GM12873 (cell line): ENCODE measurements around the gene CCNC.

ENCODE experiments used
- TF ChIP-seq, protein P1 (sequence below): IDR thresholded peaks from 2 replicates; pipeline ENCODE4 v1.5.1; 2012; ENCODE audit warnings: low read depth, mild to moderate bottlenecking, moderate library complexity, low read length, control low read depth; ENCODE audit not compliant: insufficient read depth; ENCODE audit errors: missing control alignments

CCNC gene

DNA sequence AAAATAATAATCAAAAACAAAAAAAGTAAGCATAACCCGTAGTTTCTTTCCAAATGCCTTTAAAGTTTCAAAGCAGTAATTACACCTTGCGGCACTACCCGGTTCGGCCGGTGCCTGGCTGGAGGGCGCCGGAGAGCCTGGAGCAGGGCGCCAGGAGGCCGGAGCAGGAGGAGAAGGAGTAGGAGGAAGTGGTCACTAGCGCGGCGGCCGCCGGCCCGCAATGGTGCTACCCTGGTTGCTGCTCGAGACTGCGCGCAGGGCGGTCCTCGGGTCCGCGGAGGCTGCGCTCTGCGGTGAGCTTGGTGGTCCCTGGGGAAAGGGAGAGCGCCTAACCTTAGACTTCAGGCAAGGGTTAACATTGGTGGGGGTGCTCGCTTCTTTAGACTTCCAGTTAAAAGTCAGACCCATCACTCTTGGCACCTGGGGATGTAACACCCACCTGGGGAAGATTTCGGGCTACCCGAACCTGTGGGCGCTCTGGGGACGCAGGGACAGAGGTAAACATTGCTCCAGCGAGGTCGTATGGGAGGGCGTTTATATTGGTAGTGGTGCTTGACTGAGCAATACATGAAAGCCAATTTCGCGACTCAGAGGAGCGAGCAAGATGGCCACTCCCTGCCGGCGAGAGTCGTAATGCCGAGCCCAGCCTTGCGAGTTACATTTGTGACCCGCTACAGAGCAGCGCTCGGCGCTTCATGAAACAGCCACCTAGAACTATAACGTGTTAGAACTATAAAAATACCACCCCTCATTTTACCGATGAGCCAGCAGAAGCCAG lies 47.4 kb downstream of the CCNC start:
- TF ChIP-seq, protein P1, sequence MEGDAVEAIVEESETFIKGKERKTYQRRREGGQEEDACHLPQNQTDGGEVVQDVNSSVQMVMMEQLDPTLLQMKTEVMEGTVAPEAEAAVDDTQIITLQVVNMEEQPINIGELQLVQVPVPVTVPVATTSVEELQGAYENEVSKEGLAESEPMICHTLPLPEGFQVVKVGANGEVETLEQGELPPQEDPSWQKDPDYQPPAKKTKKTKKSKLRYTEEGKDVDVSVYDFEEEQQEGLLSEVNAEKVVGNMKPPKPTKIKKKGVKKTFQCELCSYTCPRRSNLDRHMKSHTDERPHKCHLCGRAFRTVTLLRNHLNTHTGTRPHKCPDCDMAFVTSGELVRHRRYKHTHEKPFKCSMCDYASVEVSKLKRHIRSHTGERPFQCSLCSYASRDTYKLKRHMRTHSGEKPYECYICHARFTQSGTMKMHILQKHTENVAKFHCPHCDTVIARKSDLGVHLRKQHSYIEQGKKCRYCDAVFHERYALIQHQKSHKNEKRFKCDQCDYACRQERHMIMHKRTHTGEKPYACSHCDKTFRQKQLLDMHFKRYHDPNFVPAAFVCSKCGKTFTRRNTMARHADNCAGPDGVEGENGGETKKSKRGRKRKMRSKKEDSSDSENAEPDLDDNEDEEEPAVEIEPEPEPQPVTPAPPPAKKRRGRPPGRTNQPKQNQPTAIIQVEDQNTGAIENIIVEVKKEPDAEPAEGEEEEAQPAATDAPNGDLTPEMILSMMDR, result peak; percentile 73

DNA sequence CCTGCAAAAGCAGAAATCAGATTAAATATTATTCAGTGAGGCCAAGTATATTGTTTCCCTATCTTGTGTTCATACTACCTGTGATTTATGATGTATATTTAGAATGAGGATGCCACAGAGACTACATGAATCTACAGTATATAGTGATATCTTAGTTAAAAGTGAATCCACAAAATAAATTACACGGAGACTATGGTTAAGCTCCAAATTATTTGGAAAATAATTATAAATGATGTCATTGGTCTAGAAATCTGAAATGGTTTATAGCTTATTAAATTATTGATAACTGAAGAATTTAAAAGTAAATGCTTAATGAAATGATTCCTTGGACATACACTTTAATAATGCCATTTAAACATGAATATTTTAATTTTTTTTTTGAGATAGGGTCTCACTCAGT lies 49.0 kb downstream of the CCNC start:
- TF ChIP-seq, protein P1, result no peak

DNA sequence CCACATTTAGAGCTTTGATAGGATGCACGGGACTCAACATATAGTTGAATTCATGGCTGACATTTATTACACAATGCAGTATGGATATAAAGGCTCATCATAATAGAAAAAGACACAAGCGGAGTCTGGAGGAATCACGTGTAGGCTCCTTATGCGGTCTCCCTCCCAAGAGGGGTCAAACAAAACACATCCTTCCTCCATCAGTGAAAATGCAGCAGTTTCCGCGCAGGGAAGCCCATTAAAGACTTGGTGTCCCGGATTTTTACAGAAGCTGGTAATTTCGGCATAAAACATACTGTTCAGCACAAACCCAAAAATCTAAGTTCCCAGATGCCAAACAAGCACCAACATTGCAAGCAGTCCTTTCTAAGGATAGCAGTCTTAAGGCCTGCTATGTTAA lies 54.4 kb downstream of the CCNC start:
- TF ChIP-seq, protein P1, result no peak

DNA sequence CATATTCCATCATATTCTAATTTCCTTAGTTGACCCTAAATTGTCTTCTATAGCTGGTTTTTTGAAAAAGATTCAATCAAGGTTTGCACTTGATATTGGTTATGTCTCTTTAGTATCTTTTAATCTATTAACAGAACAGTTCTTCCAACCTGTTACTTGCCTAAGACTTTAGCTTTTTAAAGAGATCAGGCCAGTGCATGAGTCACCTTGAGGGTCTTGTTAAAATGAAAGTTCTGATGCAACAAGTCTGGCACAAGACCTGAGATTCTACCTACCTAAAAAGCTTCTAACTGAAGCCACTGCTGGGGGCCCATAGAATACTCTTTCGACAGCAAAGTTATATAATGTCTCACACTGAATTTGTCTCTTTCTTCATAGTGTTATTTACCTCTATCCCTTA lies 56.4 kb downstream of the CCNC start:
- TF ChIP-seq, protein P1, result no peak

DNA sequence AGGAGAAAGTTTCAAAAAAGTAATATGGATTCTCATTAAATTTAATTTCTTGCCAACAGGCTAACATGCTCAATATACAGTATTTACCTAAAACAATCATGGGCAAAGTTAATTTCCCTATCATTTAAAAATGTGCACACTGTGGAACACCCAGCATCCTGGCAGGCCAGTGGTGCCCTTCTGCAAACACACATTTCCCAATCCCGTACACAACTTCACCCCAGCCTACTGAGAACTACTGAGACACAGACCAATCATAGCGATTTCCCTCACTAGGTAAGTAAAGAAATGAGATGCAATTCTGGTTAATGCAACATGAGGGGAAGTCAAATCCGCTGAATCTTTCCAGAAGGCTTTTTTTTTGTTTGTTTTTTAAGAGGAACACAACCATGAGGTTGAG lies 60.8 kb downstream of the CCNC start:
- TF ChIP-seq, protein P1, result no peak

DNA sequence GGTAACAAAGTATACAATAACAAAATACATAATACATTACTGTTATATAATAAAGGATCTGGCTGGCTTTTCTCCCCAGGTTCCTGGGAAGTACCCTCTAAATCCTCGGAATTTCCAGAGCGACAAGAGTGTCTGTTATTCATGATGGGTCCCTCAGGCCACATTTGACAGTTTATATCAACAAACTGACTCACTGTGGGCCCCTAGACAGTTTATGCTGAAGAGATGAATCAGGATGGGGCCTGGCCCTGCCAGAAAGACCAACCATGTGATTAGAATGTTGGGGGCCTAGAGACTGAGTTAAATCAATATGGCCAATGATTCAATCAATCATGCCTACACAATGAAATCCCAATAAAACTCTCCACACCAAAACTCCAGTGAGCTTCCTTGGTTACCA lies 66.7 kb downstream of the CCNC start:
- TF ChIP-seq, protein P1, result no peak

DNA sequence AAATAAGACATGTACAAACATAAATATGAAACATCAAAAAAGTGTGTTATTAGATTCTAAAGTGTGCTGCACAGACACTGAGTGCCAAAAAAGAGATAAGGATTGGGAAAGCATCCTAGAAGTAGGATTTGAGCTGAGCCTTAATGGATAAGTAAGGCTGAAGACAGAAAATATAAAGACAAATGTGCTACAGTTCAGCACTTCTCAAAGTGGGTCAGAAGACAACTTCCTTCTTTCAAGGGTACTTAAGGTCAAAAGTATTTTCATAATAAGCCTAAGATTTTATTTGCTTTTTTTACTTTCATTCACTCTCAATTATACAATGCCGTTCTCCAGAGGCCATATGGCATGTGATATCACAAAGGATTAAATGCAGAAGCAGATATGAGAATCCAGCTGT lies 70.0 kb downstream of the CCNC start:
- TF ChIP-seq, protein P1, result no peak
